GM12891 (cell line): Measurements from ENCODE around the gene GPR39.

ENCODE experiments used
- DNase-seq: peaks from one replicate; pipeline ENCODE4 v3.0.0; 2011; ENCODE audit warnings: low spot score; ENCODE audit not compliant: insufficient read length
- FAIRE-seq: peaks from 2 replicates; lab custom pipeline; 2011; peaks lifted over from hg19 to GRCh38; lab: Jason Lieb, UNC
- PAX5 ChIP-seq: IDR thresholded peaks from 2 replicates; pipeline ENCODE4 v1.6.1; 2011; ENCODE audit warnings: low read length, moderate library complexity, mild to moderate bottlenecking; ENCODE audit not compliant: insufficient read depth, severe bottlenecking
- POLR2A ChIP-seq: IDR thresholded peaks from 2 replicates; pipeline ENCODE4 v1.6.1; 2011; ENCODE audit warnings: low read depth, low read length, control low read depth
- POLR2AphosphoS5 ChIP-seq: IDR thresholded peaks from 2 replicates; pipeline ENCODE4 v1.6.1; 2011; ENCODE audit warnings: low read depth, low read length, control low read depth
- POU2F2 ChIP-seq: IDR thresholded peaks from 2 replicates; pipeline ENCODE4 v1.6.1; 2011; ENCODE audit warnings: low read depth, mild to moderate bottlenecking, control low read depth, low read length, moderate library complexity
- SPI1 ChIP-seq: IDR thresholded peaks from 2 replicates; pipeline ENCODE4 v1.6.1; 2011; ENCODE audit warnings: low read depth, low read length, control low read depth
- TAF1 ChIP-seq: IDR thresholded peaks from 2 replicates; pipeline ENCODE4 v1.6.1; 2011; ENCODE audit warnings: low read depth, low read length, control low read depth

The GPR39 gene

GRCh38 chr2:132597166-132597565 lies 180.6 kb downstream of the GPR39 start:
- no peak for TF ChIP-seq POLR2AphosphoS5
- TF ChIP-seq PAX5: no peak
- no peak for TF ChIP-seq POU2F2
- no peak for TF ChIP-seq SPI1
- no peak for TF ChIP-seq POLR2A
- TF ChIP-seq TAF1: no peak
- DNase-seq (no peak), FAIRE-seq (no peak)

- no peak for DNase-seq
- TF ChIP-seq TAF1: no peak
- no peak for FAIRE-seq
These were observed 181.2 kb downstream of the GPR39 start for GRCh38 chr2:132597831-132598230.

- TF ChIP-seq POU2F2 (no peak), PAX5 (no peak), TAF1 (no peak), SPI1 (no peak), POLR2A (no peak), POLR2AphosphoS5 (no peak)
- no peak for DNase-seq
- no peak for FAIRE-seq
These were observed 181.9 kb downstream of the GPR39 start for GRCh38 chr2:132598536-132598935.

- no peak for FAIRE-seq
- TF ChIP-seq TAF1 (no peak), POLR2A (no peak), PAX5 (no peak), SPI1 (no peak), POLR2AphosphoS5 (no peak), POU2F2 (no peak)
These were observed 183.0 kb downstream of the GPR39 start for GRCh38 chr2:132599556-132599955.

GRCh38 chr2:132604561-132604960 lies 188.0 kb downstream of the GPR39 start:
- DNase-seq: no peak
- TF ChIP-seq TAF1 (no peak), POLR2AphosphoS5 (no peak), POLR2A (no peak), SPI1 (no peak), POU2F2 (no peak), PAX5 (no peak)
- no peak for FAIRE-seq

More at GRCh38 chr2:132599556-132599955, 183.0 kb downstream of the GPR39 start:
- DNase-seq: no peak

DNA sequence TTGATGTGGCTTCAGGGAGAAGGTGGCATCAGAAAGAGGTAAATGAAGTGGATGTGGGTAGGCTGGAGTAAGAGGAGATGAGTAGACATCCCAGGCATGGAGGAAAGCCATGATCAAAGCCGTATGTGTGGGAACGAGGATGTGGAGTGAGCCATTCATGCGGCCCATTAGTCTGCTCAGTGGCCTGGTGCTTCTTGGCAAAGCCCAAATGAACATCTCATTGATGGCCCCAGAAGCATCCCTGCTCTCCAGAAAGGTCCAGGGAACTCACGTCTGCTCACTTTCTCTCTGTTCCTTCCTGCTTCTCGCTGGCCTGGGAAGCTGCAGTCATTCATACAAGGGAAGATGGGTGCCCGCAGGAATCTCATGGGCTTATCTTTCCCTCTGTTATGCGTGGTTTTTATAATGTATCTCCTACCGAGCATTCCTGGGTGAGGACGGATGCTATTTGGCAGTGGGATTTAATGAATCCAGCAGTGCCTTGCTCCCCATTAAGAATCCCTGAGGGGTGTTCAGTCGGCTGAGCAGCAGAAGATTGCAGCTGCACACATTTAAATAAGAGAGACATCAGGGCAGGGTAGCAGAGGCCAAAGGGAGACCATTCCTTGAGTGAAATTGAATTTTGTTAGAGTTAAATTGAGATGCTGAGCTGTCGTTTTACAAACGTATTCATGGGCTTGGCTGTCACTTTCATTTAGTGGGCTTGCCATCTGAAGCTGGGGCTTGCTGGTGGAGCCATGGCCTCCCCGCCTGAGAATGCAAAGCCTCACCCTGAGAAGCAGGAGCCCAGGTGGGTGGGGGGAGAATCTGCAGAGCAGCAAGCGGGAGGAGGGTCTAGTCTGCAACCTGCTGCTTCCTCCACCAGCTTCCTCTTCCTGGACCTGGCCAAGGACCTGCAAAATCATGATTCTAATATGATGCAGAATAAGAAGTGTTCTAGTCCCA lies 188.9 kb downstream of the GPR39 start:
- DNase-seq: no peak
- no peak for FAIRE-seq
- TF ChIP-seq SPI1 (no peak), POLR2AphosphoS5 (no peak), POU2F2 (no peak)

DNA sequence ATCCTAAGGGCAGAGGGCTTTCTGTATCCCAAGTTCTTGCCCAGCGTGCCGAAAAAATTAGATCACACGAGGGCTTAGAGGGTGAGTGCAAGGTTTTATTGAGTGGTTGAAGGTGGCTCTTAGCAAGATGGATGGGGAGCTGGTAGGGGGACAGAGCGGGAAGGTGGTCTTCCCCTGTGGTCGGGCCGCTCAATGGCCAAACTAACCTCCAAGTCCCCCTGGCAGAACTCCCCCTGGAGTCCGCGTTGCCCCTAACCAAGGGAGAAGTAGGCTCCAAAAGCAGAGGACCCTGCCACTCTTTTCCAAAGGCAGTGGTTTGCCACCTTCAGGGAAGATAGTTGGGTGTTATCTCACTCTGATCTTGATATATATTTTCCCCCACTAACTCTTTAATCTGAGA lies 190.0 kb downstream of the GPR39 start:
- FAIRE-seq (no peak), DNase-seq (no peak)
- TF ChIP-seq POU2F2: no peak
- TF ChIP-seq SPI1: no peak
- no peak for TF ChIP-seq TAF1
- no peak for TF ChIP-seq POLR2AphosphoS5
- no peak for TF ChIP-seq PAX5
- TF ChIP-seq POLR2A: no peak

DNA sequence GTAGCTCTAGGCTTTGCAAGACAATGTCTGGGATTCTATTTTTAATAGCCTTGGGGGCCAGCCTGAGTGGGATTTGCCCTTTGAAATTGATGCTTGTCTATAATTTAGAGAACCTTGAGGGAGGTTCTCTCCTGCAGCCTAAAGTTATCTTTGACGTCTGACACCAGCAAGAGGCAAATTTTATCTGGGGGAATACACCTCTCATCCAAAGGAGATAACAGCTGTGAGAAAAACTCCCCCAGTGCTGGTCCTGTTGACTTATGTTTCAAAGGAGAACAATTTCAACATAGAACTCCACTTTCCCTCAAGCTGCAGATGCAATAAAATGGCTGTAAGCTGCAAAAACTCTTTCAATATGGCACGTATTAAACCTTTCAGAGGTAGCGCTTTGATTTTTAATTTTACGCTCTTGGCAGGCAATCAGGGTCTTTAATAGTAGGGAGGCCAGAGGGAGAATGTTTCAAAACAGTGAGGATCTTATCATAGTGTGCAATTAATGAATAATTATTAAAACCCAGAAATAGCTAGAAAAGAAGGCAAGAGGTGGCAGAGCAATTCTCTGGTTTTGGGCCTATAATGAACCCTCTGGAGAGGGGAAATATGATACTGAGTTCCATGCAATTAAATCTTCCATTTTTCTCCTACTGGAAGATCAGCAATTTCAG lies 191.0 kb downstream of the GPR39 start:
- no peak for DNase-seq
- TF ChIP-seq POU2F2 (no peak), PAX5 (no peak), POLR2A (no peak), SPI1 (no peak), POLR2AphosphoS5 (no peak), TAF1 (no peak)
- no peak for FAIRE-seq

DNA sequence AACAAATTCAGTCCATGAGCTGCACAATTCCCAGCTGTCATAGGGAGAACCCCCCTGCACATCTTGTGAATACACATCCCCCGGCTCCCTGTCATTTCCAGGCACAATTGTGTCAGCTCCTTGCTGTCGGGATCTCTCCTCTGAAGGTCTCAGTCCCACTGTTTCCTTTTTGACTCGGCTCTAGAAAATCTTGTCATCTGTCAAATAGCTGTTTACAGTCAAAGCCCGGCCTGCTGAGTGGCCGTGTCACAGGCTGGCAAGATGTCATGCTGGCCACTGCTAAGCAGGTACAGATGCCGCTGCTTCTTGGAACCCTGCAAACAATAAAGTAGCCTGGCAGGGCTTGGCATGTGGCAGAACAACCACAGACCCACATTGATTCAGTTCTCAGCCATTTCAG lies 191.7 kb downstream of the GPR39 start:
- no peak for FAIRE-seq

More for the DNA sequence above, 191.7 kb downstream of the GPR39 start:
- TF ChIP-seq POU2F2: no peak
- no peak for TF ChIP-seq SPI1
- TF ChIP-seq POLR2AphosphoS5: no peak
- no peak for TF ChIP-seq POLR2A
- no peak for TF ChIP-seq PAX5
- no peak for TF ChIP-seq TAF1
- DNase-seq: no peak
